ENCODE results near the gene KRT86.

KRT86 gene
- 0 to 0.26 (median 0) reads per million in 9 experiments for total RNA-seq

DNA sequence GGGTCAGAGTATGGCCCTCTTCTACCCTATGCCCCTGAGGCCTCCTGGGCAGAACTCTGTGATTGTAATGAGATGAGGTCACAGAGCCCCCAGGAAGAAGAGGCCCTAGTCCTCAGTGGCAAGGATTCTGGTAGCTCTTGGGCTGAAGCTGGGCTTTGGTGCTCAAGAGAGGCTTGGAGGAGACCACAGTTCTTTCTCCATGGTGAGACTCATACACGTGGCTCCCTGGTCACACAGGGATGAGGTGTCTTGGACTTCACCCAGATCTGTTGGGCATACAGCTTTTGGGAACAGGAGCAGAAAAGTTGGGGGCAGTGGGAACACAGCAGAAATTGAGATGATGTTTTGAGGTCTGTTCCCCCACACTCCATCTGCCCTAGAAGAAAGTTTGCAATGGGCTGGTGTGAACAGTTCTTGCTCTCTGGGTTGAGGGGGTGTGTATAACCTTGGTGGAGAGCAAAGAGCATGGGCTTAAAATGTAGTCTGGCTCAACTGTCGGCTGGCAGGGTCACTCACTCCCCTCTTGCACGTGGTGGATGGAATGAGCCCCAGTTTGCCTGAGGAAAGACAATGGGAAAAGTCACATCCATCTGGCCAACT lies at the start of gene KRT86:
KRT86 (plus strand) TSS at position 125 of the 600 bp plus-strand sequence. CDS start 27,272 bp downstream, outside the sequence.
- ATAC-seq (replicated peaks) (no peak), DNase-seq (no peak)
- Mint-ChIP-seq H3K27me3 (peaks cover 51 to 86% of the 10 kb centered on the region in 2 donors), H3K36me3 (ENCODE audit: insufficient read depth) (no peaks in the 10 kb centered on the region), H3K4me3 (no peak within 1 kb of the TSS), H3K27ac (no peak within 1 kb of the TSS), H3K4me1 (ENCODE audit: low read depth in 2 of 2) (peaks cover 8 to 9% of the 10 kb centered on the region in 2 donors), H3K9me3 (no peaks in the 10 kb centered on the region)

DNA sequence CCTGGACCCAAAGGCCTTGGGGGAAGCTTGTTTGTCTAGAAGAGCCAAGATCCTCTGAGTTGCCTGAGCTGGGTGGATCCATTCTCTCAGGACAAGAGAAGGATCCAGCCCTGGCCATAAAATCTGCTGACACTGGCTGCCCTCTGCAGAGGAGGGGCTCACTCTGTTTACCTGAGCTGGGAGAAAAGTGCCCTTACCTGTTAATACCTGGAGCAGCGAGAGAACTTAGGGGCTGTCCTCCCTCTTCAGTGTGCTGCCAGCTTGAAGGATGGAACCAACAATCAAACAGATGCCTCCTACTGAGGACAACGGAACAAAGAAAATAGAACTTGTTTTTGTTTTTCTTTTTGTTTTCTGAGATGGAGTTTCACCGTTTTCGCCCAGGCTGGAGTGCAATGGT lies 48.7 kb upstream of the KRT86 start:
- Mint-ChIP-seq H3K27ac (no peak overlapping the region), H3K9me3 (no peaks in the 10 kb centered on the region), H3K36me3 (ENCODE audit: insufficient read depth) (no peaks in the 10 kb centered on the region), H3K4me3 (no peak overlapping the region), H3K27me3 (peaks cover 54 to 69% of the 10 kb centered on the region in 2 donors), H3K4me1 (ENCODE audit: low read depth in 2 of 2) (no peaks in the 10 kb centered on the region)
- ATAC-seq (replicated peaks) (no peak), DNase-seq (no peak)

- Mint-ChIP-seq H3K36me3 (ENCODE audit: insufficient read depth) (no peaks in the 10 kb centered on the region), H3K4me3 (no peak overlapping the region), H3K27ac (no peak overlapping the region), H3K27me3 (peaks cover 54 to 69% of the 10 kb centered on the region in 2 donors), H3K4me1 (ENCODE audit: low read depth in 2 of 2) (no peaks in the 10 kb centered on the region), H3K9me3 (no peaks in the 10 kb centered on the region)
- DNase-seq (no peak), ATAC-seq (replicated peaks) (no peak)
Observed at GRCh38 chr12:52226446-52226845, 48.0 kb upstream of the KRT86 start.

- H3K27me3 Mint-ChIP-seq = peaks cover 56 to 73% of the 10 kb centered on the region in 2 donors
Observed at GRCh38 chr12:52227606-52228166, 46.8 kb upstream of the KRT86 start.

DNA sequence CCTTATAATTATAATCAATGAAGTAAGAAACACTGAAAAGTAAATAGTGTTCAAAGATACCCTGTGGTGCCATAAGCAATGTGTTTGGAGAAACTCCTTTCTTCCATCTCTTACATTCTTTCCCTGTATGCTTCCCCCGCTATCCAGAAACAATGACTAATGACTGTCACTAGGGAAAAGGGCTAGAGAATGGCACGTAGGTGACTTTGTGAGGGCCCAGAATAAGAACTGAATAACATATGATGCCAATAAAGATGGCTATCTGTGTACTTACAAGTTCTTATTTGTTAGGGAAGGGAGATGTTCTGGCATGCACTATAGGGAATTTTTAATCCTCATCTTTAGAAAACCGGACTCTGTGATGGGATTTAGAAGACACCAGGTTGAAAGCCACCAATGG lies 46.1 kb upstream of the KRT86 start:
- H3K4me1 Mint-ChIP-seq (ENCODE audit: low read depth in 2 of 2) = no peaks in the 10 kb centered on the region
- no peak overlapping the region for H3K27ac Mint-ChIP-seq
- no peak for ATAC-seq (replicated peaks)
- H3K27me3 Mint-ChIP-seq = peaks cover 61 to 72% of the 10 kb centered on the region in 2 donors
- H3K9me3 Mint-ChIP-seq = no peaks in the 10 kb centered on the region
- DNase-seq = no peak
- no peak overlapping the region for H3K4me3 Mint-ChIP-seq
- H3K36me3 Mint-ChIP-seq (ENCODE audit: insufficient read depth) = no peaks in the 10 kb centered on the region

More at GRCh38 chr12:52227606-52228166, 46.8 kb upstream of the KRT86 start:
- no peaks in the 10 kb centered on the region for H3K36me3 Mint-ChIP-seq (ENCODE audit: insufficient read depth)
- H3K27ac Mint-ChIP-seq = no peak overlapping the region
- no peaks in the 10 kb centered on the region for H3K9me3 Mint-ChIP-seq
- H3K4me3 Mint-ChIP-seq = no peak overlapping the region
- ATAC-seq (replicated peaks) (no peak), DNase-seq (no peak)
- H3K4me1 Mint-ChIP-seq (ENCODE audit: low read depth in 2 of 2) = no peaks in the 10 kb centered on the region

DNA sequence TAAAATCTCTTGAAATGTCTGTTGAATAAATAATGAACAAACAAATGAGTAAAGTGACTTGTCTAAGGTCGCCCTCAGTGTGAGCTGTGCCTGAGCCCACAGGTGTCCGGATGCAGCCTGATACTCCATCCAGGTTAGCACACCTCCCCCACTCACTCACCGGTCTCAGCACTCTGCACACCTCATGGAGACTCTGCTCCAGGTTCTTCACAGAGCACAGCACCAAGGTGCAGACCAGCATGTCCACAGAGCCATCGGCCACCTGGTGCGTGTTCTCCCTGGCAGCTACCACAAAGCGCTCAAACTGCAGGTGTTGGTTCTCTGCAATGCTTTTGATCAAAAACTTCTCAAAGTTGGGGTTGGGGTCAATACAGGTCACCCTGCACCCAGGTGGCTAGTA lies 45.5 kb upstream of the KRT86 start:
- DNase-seq = no peak
- peaks cover 66 to 72% of the 10 kb centered on the region in 2 donors for H3K27me3 Mint-ChIP-seq
- no peaks in the 10 kb centered on the region for H3K36me3 Mint-ChIP-seq (ENCODE audit: insufficient read depth)
- no peak overlapping the region for H3K4me3 Mint-ChIP-seq
- peaks cover 0 to 3% of the 10 kb centered on the region in 2 donors for H3K4me1 Mint-ChIP-seq (ENCODE audit: low read depth in 2 of 2)
- no peak overlapping the region for H3K27ac Mint-ChIP-seq
- ATAC-seq (replicated peaks) = no peak
- H3K9me3 Mint-ChIP-seq = no peaks in the 10 kb centered on the region

DNA sequence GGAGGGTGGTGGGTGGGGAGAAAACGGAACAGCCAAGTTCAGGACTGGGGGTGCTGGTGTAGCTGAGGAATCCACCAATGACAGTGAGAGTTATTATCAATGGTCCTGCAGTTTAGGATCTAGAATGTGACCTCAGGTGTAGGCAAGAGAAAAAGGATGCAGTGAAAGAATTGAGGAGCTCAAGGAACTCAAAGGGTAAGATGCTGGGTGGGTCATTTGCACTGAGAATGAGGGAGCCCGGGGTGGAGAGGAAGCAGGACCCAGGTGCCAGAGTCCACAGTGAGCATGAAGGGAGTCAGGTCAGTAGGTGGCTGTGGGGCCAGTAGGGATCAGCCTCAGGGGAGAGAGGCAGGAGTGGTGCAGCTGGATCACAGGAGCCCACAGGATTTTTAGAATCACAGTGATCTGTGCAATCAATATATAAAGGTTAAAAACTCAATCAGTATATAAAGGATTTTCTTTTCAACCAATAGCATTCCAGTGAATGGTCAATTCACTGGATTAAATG lies 44.6 kb upstream of the KRT86 start:
- no peak for ATAC-seq (replicated peaks)

DNA sequence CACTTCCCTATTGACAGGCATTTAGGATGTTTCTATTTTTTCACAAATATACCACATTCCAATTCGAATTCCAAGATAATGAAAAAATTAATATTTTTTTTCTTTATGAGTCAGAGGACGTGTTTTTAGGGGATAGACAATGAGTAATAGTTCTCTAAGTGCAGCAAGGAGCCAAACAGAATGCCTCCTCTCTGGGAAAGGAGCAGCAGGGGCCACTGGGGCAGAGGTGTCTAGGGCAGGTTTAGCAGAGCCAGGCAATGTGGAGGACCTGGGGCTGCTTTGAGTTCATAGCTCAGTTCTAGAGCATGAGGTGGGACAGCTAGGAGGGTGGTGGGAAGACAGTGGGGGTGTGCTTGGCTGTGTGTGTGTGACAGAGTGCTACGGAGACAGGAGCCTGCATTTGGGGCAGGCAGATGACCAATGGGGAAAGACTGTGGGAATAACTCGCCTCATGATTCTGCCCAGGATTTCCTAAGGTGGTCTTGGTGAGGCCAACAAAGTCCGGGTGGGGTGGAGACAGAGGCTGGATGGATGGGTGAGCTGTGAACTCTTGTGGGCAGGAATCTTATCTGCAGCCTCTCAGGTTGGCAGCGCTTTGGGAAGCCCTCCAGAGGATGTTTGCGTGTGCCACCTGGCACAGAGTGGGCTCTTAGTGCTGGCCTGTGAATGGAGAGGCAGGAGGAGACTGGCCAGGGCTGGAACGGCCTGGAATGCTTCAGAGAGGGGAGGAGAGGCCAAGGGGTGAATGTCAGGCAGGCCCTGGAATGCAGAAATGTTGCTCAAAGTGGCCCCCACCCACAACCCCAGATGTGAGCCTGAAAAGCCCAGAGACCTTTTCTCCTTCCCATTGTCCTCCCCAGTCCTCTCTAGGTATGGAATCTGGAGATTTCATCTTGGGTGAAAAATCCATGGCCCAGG lies 43.8 kb upstream of the KRT86 start:
- no peaks in the 10 kb centered on the region for H3K9me3 Mint-ChIP-seq
- H3K36me3 Mint-ChIP-seq (ENCODE audit: insufficient read depth) = no peaks in the 10 kb centered on the region
- no peak overlapping the region for H3K4me3 Mint-ChIP-seq
- DNase-seq (no peak), ATAC-seq (replicated peaks) (no peak)
- H3K27me3 Mint-ChIP-seq = peaks cover 74 to 75% of the 10 kb centered on the region in 2 donors
- no peak overlapping the region for H3K27ac Mint-ChIP-seq
- H3K4me1 Mint-ChIP-seq (ENCODE audit: low read depth in 2 of 2) = peaks cover 0 to 3% of the 10 kb centered on the region in 2 donors

More for the DNA sequence above, 44.6 kb upstream of the KRT86 start:
- H3K27me3 Mint-ChIP-seq = peaks cover 67 to 70% of the 10 kb centered on the region in 2 donors
- peaks cover 0 to 3% of the 10 kb centered on the region in 2 donors for H3K4me1 Mint-ChIP-seq (ENCODE audit: low read depth in 2 of 2)
- no peaks in the 10 kb centered on the region for H3K36me3 Mint-ChIP-seq (ENCODE audit: insufficient read depth)
- H3K4me3 Mint-ChIP-seq = no peak overlapping the region
- H3K9me3 Mint-ChIP-seq = no peaks in the 10 kb centered on the region
- no peak overlapping the region for H3K27ac Mint-ChIP-seq
- no peak for DNase-seq

- no peak overlapping the region for H3K27ac Mint-ChIP-seq
- no peak overlapping the region for H3K4me3 Mint-ChIP-seq
- H3K9me3 Mint-ChIP-seq = no peaks in the 10 kb centered on the region
- peaks cover 0 to 3% of the 10 kb centered on the region in 2 donors for H3K4me1 Mint-ChIP-seq (ENCODE audit: low read depth in 2 of 2)
- H3K27me3 Mint-ChIP-seq = peaks cover 72 to 79% of the 10 kb centered on the region in 2 donors
- no peak for DNase-seq
- no peak for ATAC-seq (replicated peaks)
- H3K36me3 Mint-ChIP-seq (ENCODE audit: insufficient read depth) = no peaks in the 10 kb centered on the region
Observed at GRCh38 chr12:52231305-52232202, 42.9 kb upstream of the KRT86 start.

DNA sequence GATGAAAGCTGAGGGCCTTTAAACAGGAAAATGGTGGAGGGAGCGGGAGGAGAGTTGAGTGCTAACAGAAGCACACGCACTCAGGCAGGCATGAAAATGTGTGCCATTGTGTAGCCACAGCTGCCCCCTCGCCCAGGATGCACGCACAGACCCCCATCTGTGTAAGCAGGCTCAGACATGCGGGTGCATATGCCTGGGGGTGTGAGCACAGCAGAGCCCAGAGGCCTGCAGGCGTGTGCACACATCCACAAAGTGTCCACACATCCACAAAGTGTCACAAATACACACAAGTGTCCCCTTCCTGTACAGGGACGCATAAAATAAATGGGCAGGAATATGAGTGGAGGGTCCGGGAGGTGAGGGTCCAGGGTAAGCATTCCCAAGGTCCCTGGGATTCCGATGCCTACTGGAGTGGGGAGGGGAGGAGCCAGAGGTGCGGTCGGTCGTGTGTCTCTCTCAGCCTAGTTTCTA lies 42.2 kb upstream of the KRT86 start:
- Mint-ChIP-seq H3K4me1 (ENCODE audit: low read depth in 2 of 2) (peaks cover 0 to 3% of the 10 kb centered on the region in 2 donors), H3K27ac (no peak overlapping the region), H3K36me3 (ENCODE audit: insufficient read depth) (no peaks in the 10 kb centered on the region), H3K27me3 (peaks cover 67 to 79% of the 10 kb centered on the region in 2 donors), H3K9me3 (no peaks in the 10 kb centered on the region), H3K4me3 (no peak overlapping the region)
- no peak for DNase-seq
- ATAC-seq (replicated peaks) = no peak

GRCh38 chr12:52232674-52233461 lies 41.6 kb upstream of the KRT86 start, which contains the start of gene KRT7:
Gene KRT7 (plus strand): TSS chr12:52233243. CDS start chr12:52233297, 54 bp downstream.
- no peaks in the 10 kb centered on the region for H3K36me3 Mint-ChIP-seq (ENCODE audit: insufficient read depth)
- H3K9me3 Mint-ChIP-seq = no peaks in the 10 kb centered on the region
- H3K4me1 Mint-ChIP-seq (ENCODE audit: low read depth in 2 of 2) = peaks cover 0 to 3% of the 10 kb centered on the region in 2 donors
- H3K27me3 Mint-ChIP-seq = peaks cover 65 to 79% of the 10 kb centered on the region in 2 donors
- DNase-seq (no peak), ATAC-seq (replicated peaks) (no peak)
- no peak within 1 kb of the TSS for H3K27ac Mint-ChIP-seq
- H3K4me3 Mint-ChIP-seq = no peak within 1 kb of the TSS
